Rectal smooth muscle tissue (tissue), 1 donor: ENCODE measurements around the gene POC5.

Experiments
- H3K27ac ChIP-seq: one replicate; pipeline ENCODE4 v1.7.0; 2013; ENCODE audit warnings: low read depth, low read length, inconsistent platforms
- H3K27me3 ChIP-seq: one replicate; pipeline ENCODE4 v1.7.0; 2013; ENCODE audit warnings: low read length; ENCODE audit not compliant: control insufficient read depth, insufficient read depth
- H3K36me3 ChIP-seq: one replicate; pipeline ENCODE4 v1.7.0; 2013; ENCODE audit warnings: low read length; ENCODE audit not compliant: control insufficient read depth, insufficient read depth
- H3K4me1 ChIP-seq: one replicate; pipeline ENCODE4 v1.7.0; 2013; ENCODE audit warnings: low read length; ENCODE audit not compliant: control insufficient read depth, insufficient read depth
- H3K4me3 ChIP-seq: one replicate; pipeline ENCODE4 v1.7.0; 2013; ENCODE audit warnings: low read length
- H3K9ac ChIP-seq: one replicate; pipeline ENCODE4 v1.7.0; 2013; ENCODE audit warnings: low read length

POC5 gene

GRCh38 chr5:75694781-75695180 lies 22.5 kb downstream of the POC5 start:
- Histone ChIP-seq H3K4me3 (no peak overlapping the region), H3K27me3 (no peaks in the 10 kb centered on the region), H3K4me1 (no peaks in the 10 kb centered on the region), H3K27ac (no peak overlapping the region), H3K36me3 (peaks cover 5% of the 10 kb centered on the region), H3K9ac (no peak overlapping the region)

DNA sequence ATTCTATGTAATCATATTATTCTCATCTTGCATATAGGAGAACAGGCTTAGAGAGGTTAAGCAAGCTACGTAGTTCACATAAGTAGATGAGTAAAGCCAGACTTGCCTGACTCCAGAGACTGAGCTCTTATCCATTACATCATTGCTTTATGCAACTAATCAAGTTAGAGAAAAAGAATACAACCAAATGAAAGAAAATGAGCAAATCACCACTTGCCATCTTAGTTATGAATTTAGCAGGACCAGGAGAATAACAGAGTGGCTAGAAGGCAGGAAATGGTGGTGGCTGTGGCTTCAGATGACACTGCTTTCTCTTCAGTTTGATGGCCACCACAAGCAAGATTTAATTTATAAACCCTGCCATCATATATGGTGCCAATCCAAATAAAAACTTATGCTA lies 26.6 kb downstream of the POC5 start:
- peaks cover 6% of the 10 kb centered on the region for H3K36me3 ChIP-seq
- H3K27ac ChIP-seq: no peak overlapping the region
- H3K4me1 ChIP-seq: no peaks in the 10 kb centered on the region
- H3K4me3 ChIP-seq: no peak overlapping the region
- H3K9ac ChIP-seq: no peak overlapping the region
- H3K27me3 ChIP-seq: no peaks in the 10 kb centered on the region

GRCh38 chr5:75686480-75686879 lies 30.8 kb downstream of the POC5 start:
- H3K4me3 ChIP-seq: no peak overlapping the region
- no peak overlapping the region for H3K9ac ChIP-seq
- no peak overlapping the region for H3K27ac ChIP-seq
- peaks cover 9% of the 10 kb centered on the region for H3K36me3 ChIP-seq
- peaks cover 2% of the 10 kb centered on the region for H3K4me1 ChIP-seq
- H3K27me3 ChIP-seq: no peaks in the 10 kb centered on the region

DNA sequence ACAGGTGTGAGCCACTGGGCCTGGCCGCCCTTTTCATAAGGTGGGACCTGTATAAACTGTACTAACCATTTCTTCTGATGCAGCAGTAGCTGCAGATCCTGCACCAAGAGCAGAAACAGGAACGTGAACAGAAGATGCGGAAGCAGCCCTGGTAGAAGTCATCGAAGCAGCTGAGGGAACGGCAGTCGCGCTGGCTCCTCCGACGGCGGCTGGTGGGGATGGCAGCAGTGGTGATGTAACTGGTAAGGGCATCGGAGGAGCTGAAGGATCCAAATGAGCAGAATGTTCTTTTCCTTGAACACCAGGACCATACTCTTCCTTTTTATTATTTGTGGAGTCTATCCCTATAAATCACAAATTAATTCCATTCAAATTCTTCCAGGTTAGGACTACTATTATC lies 32.1 kb downstream of the POC5 start:
- Histone ChIP-seq H3K27me3 (no peaks in the 10 kb centered on the region), H3K36me3 (peaks cover 7% of the 10 kb centered on the region), H3K27ac (no peak overlapping the region), H3K9ac (no peak overlapping the region), H3K4me1 (peaks cover 2% of the 10 kb centered on the region), H3K4me3 (no peak overlapping the region)

GRCh38 chr5:75681125-75681830 lies 36.0 kb downstream of the POC5 start:
- H3K4me1 ChIP-seq: peaks cover 2% of the 10 kb centered on the region
- no peak overlapping the region for H3K27ac ChIP-seq
- H3K9ac ChIP-seq: no peak overlapping the region
- H3K4me3 ChIP-seq: no peak overlapping the region
- no peaks in the 10 kb centered on the region for H3K27me3 ChIP-seq
- H3K36me3 ChIP-seq: peaks cover 6% of the 10 kb centered on the region

- H3K9ac ChIP-seq: no peak overlapping the region
- H3K4me1 ChIP-seq: peaks cover 2% of the 10 kb centered on the region
- H3K27ac ChIP-seq: no peak overlapping the region
- H3K27me3 ChIP-seq: no peaks in the 10 kb centered on the region
- H3K4me3 ChIP-seq: no peak overlapping the region
- no peaks in the 10 kb centered on the region for H3K36me3 ChIP-seq
Observed at GRCh38 chr5:75678155-75678554, 39.1 kb downstream of the POC5 start.

DNA sequence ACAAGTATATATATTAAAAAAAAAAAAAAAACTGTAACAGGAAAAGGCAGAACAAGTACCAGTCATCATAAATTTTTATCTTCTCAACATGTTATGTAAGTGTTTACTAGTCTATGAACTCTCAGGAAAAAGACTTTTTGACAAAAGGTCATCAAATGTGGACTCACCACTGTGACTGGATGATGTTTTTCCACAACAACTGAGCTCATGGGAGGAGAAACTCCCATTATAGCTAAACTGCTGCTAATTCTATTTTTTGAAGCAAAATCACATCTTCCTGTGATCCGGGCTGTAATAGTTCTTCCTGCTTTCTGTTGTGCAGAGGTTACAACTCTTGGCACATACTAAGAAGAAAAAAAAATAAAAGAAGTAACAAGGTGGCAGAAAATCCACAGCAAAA lies 39.6 kb downstream of the POC5 start:
- no peak overlapping the region for H3K27ac ChIP-seq

DNA sequence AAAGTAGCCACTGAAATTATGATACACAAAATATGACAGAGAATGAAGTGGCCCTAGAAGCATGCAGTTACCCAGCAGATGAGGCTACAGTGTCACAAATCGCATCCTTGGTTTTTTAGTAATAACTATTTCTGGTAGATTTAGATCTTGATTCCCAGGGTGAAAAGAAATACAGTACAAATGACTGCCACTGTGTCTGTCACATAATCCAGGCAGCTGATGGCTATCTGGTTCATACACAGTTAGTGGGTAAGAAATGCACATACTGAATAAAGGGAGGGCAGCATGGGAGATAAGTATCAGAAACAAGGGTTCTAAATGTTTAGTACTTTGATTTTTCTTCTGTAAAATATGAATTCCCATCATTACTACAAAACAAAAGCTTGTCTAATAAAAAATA lies 41.5 kb downstream of the POC5 start:
- no peak overlapping the region for H3K4me3 ChIP-seq
- H3K4me1 ChIP-seq: no peaks in the 10 kb centered on the region
- no peaks in the 10 kb centered on the region for H3K36me3 ChIP-seq
- no peak overlapping the region for H3K9ac ChIP-seq
- H3K27ac ChIP-seq: no peak overlapping the region
- H3K27me3 ChIP-seq: no peaks in the 10 kb centered on the region

More for the DNA sequence above, 39.6 kb downstream of the POC5 start:
- Histone ChIP-seq H3K27me3 (no peaks in the 10 kb centered on the region), H3K4me3 (no peak overlapping the region), H3K4me1 (peaks cover 2% of the 10 kb centered on the region), H3K9ac (no peak overlapping the region), H3K36me3 (no peaks in the 10 kb centered on the region)

- H3K27ac ChIP-seq: no peak overlapping the region
- no peaks in the 10 kb centered on the region for H3K4me1 ChIP-seq
- no peaks in the 10 kb centered on the region for H3K27me3 ChIP-seq
- no peaks in the 10 kb centered on the region for H3K36me3 ChIP-seq
- H3K9ac ChIP-seq: no peak overlapping the region
- no peak overlapping the region for H3K4me3 ChIP-seq
Observed at GRCh38 chr5:75672616-75673015, 44.6 kb downstream of the POC5 start.

DNA sequence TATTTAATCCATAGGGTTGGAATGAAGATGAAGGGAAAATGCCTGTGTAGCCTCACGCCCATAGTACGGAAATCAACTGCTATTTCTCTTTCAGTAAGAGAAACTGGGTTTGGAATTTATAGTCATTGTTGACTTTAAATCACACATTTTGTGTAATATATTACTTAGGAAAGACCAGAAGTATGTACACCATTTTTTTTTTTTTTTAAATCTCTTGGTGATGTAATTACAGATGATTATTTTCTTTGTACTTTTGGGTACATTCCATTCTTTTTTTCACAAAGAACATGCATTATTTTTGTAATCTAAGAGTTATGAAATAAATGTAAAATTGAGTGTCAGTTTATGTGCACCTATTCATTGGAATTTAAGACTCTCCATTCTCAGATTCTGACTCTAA lies 45.7 kb downstream of the POC5 start:
- H3K4me3 ChIP-seq: no peak overlapping the region
- no peak overlapping the region for H3K9ac ChIP-seq
- no peaks in the 10 kb centered on the region for H3K27me3 ChIP-seq
- no peaks in the 10 kb centered on the region for H3K36me3 ChIP-seq
- no peaks in the 10 kb centered on the region for H3K4me1 ChIP-seq
- H3K27ac ChIP-seq: no peak overlapping the region

DNA sequence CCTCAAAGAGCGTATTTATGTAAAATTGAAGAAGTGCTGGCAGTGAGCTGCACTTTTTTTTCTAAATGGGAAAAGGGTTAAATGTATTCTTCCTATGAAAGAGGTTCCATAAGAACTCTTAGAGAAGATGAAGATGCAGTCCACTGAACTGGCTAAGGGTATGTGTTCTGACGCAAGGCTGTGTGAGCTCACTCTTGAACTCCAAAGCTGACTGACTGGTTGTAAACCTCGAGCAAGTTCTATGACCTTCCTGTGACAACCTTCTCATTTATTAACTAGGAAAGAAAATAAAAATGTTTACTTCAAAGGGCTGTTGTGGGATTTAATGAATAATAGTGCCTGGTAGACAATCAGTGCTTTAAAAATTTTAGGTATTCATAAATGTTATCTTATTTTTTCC lies 46.7 kb downstream of the POC5 start:
- Histone ChIP-seq H3K36me3 (no peaks in the 10 kb centered on the region), H3K4me3 (no peak overlapping the region), H3K27ac (no peak overlapping the region), H3K9ac (no peak overlapping the region), H3K27me3 (no peaks in the 10 kb centered on the region), H3K4me1 (no peaks in the 10 kb centered on the region)

DNA sequence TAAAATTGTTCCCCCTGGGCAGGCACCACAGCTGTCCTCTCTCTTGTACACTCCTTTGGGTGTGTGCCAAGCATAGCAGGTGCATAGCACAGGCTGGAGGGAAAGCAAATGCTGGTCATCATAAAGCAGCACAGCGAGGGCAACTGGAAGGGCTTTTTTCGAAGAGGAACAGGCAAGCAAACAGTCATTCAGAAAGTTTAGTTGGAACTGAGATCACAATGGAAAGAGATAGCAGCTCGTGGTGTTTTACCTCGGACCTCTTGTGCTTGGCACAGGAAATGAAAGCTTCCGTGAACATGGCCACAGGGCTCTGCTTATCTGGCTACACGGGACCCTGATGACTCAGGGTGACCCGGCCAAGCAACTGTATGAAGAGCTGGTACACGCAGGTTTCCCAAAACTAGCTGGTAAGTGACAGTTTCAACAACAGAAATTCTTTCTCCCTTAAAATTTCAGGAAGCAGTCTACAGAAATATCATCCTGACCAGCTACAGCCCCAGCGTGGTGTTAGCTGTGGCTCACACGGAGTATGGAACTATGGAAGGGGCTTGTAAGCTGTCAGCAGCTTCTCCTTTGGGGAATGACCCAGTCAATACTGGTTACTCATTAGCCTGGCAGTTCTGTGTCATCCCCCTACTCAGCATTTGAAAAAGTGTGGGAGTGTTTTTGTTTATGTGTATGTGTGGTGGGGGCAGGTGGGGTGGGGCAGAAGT lies 48.1 kb downstream of the POC5 start:
- Histone ChIP-seq H3K4me3 (peak overlapping the region; percentile 44), H3K4me1 (no peaks in the 10 kb centered on the region), H3K27ac (no peak overlapping the region), H3K27me3 (no peaks in the 10 kb centered on the region), H3K9ac (no peak overlapping the region), H3K36me3 (no peaks in the 10 kb centered on the region)

DNA sequence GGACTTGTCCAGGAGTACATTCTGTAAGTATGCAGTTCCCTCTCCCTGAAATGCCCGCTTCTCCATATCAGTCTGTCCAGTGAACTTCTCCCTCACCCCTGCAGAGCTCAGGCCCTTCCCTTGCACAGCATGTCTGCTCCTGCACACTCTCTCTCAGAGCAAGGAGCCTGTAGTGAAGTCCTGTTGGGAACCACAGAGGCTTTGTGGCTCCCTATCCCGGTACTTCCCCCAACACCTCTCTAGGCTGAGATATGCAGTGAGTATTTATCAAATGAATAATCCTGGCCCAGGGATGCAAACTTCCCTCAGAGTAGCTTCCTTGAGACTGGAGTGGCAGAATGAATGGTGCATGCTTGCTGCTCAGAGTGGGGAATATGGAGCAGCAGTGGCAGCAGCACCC lies 48.8 kb downstream of the POC5 start:
- Histone ChIP-seq H3K4me3 (no peak overlapping the region), H3K27me3 (no peaks in the 10 kb centered on the region), H3K27ac (no peak overlapping the region), H3K9ac (no peak overlapping the region), H3K4me1 (no peaks in the 10 kb centered on the region), H3K36me3 (no peaks in the 10 kb centered on the region)
